GM06990 (cell line): Measurements from ENCODE around the gene STOML1.
A peak's percentile ranks its signal among the peaks of the same experiment; 100 is the strongest.
"Not testable (repeated sequence)": the region's sequence is repeated elsewhere in the genome, so short reads cannot be mapped to it uniquely, and the experiment has no call there.

Experiments
- DNase-seq: peaks from one replicate; pipeline ENCODE4 v3.0.0-alpha.2; 2011; ENCODE audit not compliant: insufficient read length; ENCODE audit errors: extremely low read depth
- H3K27me3 ChIP-seq: replicated peaks from 2 replicates; pipeline ENCODE4 v1.6.0; 2011; ENCODE audit warnings: low read length; ENCODE audit not compliant: control insufficient read depth, insufficient read depth
- H3K36me3 ChIP-seq: 2 replicates; pipeline ENCODE4 v1.5.1; 2011; ENCODE audit warnings: low read length; ENCODE audit not compliant: control insufficient read depth, insufficient read depth
- H3K4me3 ChIP-seq: replicated peaks from 2 replicates; pipeline ENCODE4 v1.5.1; 2011; ENCODE audit warnings: low read depth, mild to moderate bottlenecking, control low read depth, low read length
- TF ChIP-seq, protein P1 (sequence below): IDR thresholded peaks from 2 replicates; pipeline ENCODE4 v1.5.1; 2011; ENCODE audit warnings: low read length, control low read depth, mild to moderate bottlenecking, inconsistent platforms; ENCODE audit not compliant: insufficient read depth, poor library complexity, severe bottlenecking

STOML1 gene

DNA sequence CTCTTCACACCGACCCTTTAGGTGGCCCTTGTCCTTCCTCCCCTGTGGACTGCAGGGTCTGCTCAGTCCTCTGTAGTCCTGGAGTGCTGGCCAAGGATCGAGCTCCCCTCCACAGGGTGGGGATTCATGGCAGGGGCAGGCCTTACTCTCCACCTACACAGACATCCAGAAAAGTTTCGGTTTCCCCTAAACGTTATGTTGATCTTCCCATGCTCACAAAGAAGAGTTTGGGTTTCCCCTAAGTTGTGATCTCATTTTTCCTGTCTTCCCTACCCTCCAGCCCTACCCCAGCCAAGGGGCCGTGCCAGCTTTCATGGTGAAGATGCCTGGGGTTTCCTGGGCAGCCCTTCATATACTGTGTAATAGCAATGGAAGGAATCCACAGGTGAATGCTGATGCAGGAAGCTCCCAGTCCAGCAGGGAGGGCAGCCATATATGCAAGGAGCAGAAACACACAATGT lies 10.3 kb downstream of the STOML1 start:
- no peak overlapping the region for H3K4me3 ChIP-seq
- no peaks in the 10 kb centered on the region for H3K27me3 ChIP-seq
- DNase-seq: no peak
- peaks cover 7% of the 10 kb centered on the region for H3K36me3 ChIP-seq
- TF ChIP-seq, protein P1, sequence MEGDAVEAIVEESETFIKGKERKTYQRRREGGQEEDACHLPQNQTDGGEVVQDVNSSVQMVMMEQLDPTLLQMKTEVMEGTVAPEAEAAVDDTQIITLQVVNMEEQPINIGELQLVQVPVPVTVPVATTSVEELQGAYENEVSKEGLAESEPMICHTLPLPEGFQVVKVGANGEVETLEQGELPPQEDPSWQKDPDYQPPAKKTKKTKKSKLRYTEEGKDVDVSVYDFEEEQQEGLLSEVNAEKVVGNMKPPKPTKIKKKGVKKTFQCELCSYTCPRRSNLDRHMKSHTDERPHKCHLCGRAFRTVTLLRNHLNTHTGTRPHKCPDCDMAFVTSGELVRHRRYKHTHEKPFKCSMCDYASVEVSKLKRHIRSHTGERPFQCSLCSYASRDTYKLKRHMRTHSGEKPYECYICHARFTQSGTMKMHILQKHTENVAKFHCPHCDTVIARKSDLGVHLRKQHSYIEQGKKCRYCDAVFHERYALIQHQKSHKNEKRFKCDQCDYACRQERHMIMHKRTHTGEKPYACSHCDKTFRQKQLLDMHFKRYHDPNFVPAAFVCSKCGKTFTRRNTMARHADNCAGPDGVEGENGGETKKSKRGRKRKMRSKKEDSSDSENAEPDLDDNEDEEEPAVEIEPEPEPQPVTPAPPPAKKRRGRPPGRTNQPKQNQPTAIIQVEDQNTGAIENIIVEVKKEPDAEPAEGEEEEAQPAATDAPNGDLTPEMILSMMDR: no peak

- TF ChIP-seq, protein P1: no peak
- Histone ChIP-seq H3K4me3 (no peak overlapping the region), H3K36me3 (peaks cover 6% of the 10 kb centered on the region), H3K27me3 (no peaks in the 10 kb centered on the region)
- DNase-seq: no peak
These were observed 12.5 kb downstream of the STOML1 start for GRCh38 chr15:73979636-73980035.

GRCh38 chr15:73978896-73979295 lies 13.2 kb downstream of the STOML1 start:
- Histone ChIP-seq H3K4me3 (no peak overlapping the region), H3K27me3 (no peaks in the 10 kb centered on the region), H3K36me3 (0 out of 2 replicates have a peak, but pooled peaks cover 1% of the 10 kb centered on the region)
- TF ChIP-seq, protein P1: no peak
- no peak for DNase-seq

DNA sequence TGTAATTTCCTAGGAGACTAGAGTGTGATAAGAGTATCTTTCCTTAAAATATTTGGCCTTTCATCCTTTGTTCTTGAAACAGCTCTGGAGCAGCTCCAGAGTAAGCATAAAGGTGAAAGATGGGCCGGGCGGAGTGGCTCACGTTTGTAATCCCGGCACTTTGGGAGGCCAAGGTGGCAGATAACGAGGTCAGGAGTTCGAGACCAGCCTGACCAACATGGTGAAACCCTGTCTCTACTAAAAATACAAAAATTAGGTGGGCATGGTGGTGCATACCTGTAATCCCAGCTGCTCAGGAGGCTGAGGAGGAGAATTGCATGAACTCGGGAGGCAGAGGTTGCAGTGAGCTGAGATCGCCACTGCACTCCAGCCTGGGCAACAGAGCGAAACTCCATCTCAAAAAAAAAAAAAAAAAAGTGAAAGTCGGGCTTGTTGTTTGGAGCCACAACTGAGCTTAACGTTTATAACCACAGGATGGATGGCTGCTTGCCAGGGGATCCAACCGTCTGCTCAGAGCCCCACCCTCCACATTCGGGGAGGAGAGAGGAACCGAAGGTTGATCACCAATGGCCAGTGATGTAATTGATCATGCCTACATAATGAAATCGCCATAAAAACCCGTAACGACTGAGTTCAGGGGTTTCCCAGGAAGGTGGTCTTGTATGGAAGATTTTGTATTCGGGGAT lies 16.5 kb downstream of the STOML1 start:
- H3K27me3 ChIP-seq, H3K4me3 ChIP-seq, H3K36me3 ChIP-seq, DNase-seq: not testable (repeated sequence)

- DNase-seq, H3K4me3 ChIP-seq, H3K36me3 ChIP-seq, H3K27me3 ChIP-seq: not testable (repeated sequence)
These were observed 18.4 kb downstream of the STOML1 start for GRCh38 chr15:73973683-73974200.

DNA sequence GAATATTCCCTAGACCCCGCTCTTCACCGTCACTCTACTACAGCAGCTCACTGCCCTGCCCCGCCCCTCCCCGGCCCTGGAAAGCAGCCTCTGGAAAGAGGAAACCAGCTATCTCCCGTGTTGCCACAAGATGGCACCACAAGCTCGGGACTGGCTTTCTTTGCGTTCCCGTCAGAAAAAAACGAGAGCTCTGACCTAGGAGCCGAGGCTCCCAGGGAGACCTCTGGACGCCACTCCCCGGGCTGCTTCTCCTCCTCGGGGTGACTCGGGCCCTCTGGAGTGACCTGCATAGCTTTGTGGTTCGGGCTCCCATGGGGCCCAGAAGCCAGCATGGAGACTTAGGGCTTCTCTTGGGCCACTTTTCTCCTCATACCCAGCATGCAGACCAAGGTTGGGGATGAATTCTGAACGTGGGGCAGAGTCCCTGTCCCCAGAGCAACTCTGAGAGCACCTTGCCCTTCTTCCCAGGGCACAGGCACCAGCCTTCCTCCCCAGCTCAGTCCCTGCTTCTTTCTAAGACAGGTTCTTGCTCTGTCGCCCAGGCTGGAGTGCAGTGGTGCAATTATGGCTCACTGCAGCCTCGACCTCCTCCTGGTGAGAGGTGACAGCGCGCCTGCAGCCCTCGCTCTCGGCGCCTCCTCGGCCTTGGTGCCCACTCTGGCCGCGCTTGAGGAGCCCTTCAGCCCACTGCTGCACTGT lies 19.0 kb downstream of the STOML1 start:
- DNase-seq: peak; percentile 63
- H3K36me3 ChIP-seq: no peaks in the 10 kb centered on the region
- H3K4me3 ChIP-seq: no peak overlapping the region
- TF ChIP-seq, protein P1: peak; percentile 88
- H3K27me3 ChIP-seq: no peaks in the 10 kb centered on the region
